Large intestine (tissue), 3 donors: Measurements from ENCODE around the gene CEACAM18. TPM values are rescaled to one million over a fixed set of nuclear protein-coding genes. Genes with fewer than 3 reads are reported as not detected.
"Not testable (repeated sequence)": the region's sequence is repeated elsewhere in the genome, so short reads cannot be mapped to it uniquely, and the experiment has no call there.

ENCODE experiments used
- DNase-seq, 2 donors: peaks; one replicate each; pipeline versions ENCODE4 v3.0.0 to v3.0.0-alpha.2; 2013
- H3K27ac ChIP-seq: one replicate; pipeline ENCODE4 v1.5.1; 2013; ENCODE audit warnings: low read length
- H3K27me3 ChIP-seq: 2 replicates; pipeline ENCODE4 v1.6.1; 2013; ENCODE audit warnings: low read length; ENCODE audit not compliant: control insufficient read depth, insufficient read depth
- H3K36me3 ChIP-seq: 2 replicates; pipeline ENCODE4 v1.6.1; 2013; ENCODE audit warnings: low read length; ENCODE audit not compliant: control insufficient read depth, insufficient read depth
- H3K4me1 ChIP-seq: one replicate; pipeline ENCODE4 v1.6.1; 2013; ENCODE audit warnings: low read length; ENCODE audit not compliant: control insufficient read depth, insufficient read depth
- H3K4me3 ChIP-seq: one replicate; pipeline ENCODE4 v1.5.1; 2013; ENCODE audit warnings: low read length
- H3K9me3 ChIP-seq: one replicate; pipeline ENCODE4 v1.6.1; 2013; ENCODE audit warnings: mild to moderate bottlenecking, low read depth, low read length, moderate library complexity; ENCODE audit not compliant: control insufficient read depth
- WGBS: methylation state at CpG from one replicate; pipeline ENCODE4 v1.1.5; 2013; ENCODE audit warnings: low lambda C conversion rate; ENCODE audit not compliant: insufficient coverage; 5-methylcytosine and 5-hydroxymethylcytosine counted together
- polyA plus RNA-seq: library from polyadenylated mRNA; unstranded; fragments of 120-200 nt; gene quantifications from one replicate; pipeline ENCODE4 v1.2.1, GENCODE V29; 2013

The CEACAM18 gene
- polyA plus RNA-seq, 1 donor, result 3.5 TPM

DNA sequence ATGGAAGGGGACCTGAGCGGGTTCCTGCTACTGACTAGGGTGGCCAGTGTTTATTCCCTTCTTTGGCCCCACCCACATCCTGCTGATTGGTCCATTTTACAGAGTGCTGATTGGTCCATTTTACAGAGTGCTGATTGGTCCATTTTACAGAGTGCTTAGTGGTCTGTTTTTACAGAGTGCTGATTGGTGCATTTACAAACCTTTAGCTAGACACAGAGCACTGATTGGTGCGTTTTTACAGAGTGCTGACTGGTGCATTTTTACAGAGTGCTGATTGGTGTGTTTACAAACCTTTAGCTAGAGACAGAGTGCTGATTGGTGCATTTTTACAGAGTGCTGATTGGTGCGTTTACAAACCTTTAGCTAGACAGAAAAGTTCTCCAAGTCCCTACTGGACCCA lies 30.8 kb upstream of the CEACAM18 start:
- H3K4me3 ChIP-seq, H3K9me3 ChIP-seq, DNase-seq, H3K36me3 ChIP-seq, H3K4me1 ChIP-seq, H3K27ac ChIP-seq, H3K27me3 ChIP-seq: not testable (repeated sequence)
- WGBS, result 83% methylated on average over 1 of the region's 3 CpGs

DNA sequence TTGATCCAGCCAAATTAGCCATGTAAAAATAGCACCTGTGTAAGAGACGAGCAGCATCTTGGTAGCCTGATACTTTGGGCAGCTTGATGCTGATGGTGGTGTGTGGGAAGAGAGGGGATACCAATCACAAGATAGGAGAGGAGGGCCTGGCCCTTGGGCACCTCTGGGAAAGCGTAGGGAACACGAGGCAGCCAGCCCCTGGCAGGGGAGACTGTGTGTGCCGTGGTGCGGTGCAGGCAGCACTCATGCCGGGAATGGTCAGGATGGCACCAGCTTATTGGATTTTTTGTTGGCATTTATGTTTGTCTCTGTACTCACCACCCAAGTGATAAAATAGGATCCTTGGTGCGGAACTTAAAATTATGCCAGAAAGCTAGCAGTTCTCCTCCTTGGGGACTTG lies 30.3 kb upstream of the CEACAM18 start:
- Histone ChIP-seq H3K9me3 (no peaks in the 10 kb centered on the region), H3K36me3 (no peaks in the 10 kb centered on the region), H3K4me3 (no peak overlapping the region), H3K27me3 (no peaks in the 10 kb centered on the region), H3K27ac (no peak overlapping the region), H3K4me1 (no peaks in the 10 kb centered on the region)
- DNase-seq, result no peak
- WGBS, result 100% methylated on average over 1 of the region's 7 CpGs

DNA sequence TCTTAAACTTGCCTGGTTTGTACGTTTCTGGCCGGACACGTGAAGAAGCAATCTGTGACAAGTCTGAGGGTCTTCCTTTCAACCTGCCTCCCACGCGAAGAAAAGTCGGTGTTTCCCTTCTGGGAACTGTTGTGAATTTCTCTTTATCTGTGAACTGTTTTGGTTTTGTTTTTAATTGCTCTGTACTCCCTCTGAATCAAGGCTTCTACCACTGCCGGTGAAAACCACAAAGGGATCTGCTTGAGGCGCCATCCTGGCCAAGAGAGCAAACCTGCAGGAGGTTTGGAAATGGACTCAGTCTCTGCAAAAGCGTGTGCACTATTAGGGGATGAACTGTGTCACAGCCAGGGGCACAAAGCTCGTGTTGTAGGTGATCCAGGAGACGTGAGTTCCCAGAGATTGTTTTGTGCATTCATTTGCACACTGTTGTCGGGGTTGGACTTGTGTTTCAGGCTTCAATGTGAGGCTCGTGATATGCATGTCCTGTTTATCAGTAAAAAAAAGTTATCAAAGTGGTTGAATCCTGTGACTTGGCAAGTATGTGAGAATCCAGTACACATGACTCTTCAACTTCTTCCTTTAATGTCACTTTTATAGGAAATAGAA lies 29.8 kb upstream of the CEACAM18 start:
- Histone ChIP-seq H3K27me3 (no peaks in the 10 kb centered on the region), H3K4me1 (no peaks in the 10 kb centered on the region), H3K9me3 (no peaks in the 10 kb centered on the region), H3K4me3 (no peak overlapping the region), H3K36me3 (no peaks in the 10 kb centered on the region), H3K27ac (no peak overlapping the region)
- DNase-seq, result no peak
- 100% methylated on average over 2 of the region's 13 CpGs for WGBS

DNA sequence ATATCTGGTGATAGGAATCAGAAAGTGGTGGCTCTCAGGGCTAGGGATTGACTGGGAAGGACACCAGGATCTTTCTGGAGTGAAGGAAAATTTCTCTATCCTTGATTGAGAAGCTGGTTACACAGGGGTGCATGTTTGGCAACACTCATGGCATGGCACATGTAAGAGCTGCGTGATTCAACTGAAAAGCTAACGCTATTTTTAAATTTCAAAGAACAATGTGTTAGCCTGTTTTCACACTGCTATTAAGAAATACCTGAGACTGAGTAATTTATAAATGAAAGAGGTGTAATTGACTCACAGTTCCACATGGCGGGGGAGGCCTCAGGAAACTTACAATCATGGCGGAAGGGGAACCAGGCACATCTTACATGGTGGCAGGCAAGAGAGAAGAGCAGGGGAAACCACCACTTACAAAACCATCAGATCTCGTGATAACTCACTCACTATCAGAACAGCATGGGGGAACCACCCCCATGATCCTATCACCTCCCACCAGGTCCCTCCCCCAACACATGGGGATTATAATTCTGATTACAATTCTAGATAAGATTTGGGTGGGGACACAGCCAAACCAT lies 27.5 kb upstream of the CEACAM18 start:
- no CpG with 5 or more reads among the region's 5 CpGs for WGBS
- no peaks in the 10 kb centered on the region for H3K9me3 ChIP-seq
- no peak for DNase-seq
- H3K27ac ChIP-seq, result no peak overlapping the region
- no peaks in the 10 kb centered on the region for H3K4me1 ChIP-seq
- H3K4me3 ChIP-seq, result no peak overlapping the region
- H3K36me3 ChIP-seq, result no peaks in the 10 kb centered on the region
- no peaks in the 10 kb centered on the region for H3K27me3 ChIP-seq

DNA sequence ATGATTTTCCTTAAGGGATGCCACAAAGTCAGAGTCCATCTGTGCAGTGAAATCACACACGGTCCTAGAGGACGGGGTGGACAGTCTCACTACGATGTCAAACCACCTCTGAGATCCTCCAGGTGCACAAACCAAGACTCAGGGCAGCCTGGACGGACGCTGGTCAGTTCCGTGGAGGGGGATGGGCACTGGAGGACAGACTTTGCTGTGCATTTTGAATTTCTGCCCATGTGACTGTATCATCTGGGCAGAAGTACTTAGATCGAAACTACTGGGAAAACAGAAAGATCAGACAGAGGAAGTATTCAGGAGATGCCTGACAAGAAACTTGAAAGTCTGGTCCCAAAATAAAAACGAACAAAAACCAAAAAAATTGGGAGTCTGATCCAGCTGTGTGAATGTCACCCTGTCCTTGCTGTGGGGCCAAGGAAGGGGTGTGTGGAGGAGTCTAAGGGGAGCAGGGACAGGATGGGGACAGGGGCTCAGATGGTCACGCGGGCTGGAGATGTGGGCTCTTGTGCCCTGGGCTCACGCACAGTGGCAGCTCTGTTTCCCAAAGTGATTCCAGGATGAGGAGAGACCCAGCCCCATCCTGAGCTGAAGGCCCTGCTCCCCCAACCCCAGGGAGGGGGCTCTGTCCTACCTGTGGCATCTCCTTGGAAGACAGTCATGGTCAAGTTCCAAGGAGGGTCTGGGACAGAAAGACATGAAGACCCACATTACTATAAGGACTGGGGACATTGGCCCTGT lies 21.6 kb upstream of the CEACAM18 start:
- Histone ChIP-seq H3K27ac (no peak overlapping the region), H3K27me3 (no peaks in the 10 kb centered on the region), H3K9me3 (peaks cover 2% of the 10 kb centered on the region), H3K4me1 (no peaks in the 10 kb centered on the region), H3K4me3 (no peak overlapping the region), H3K36me3 (no peaks in the 10 kb centered on the region)
- 80% methylated on average over 1 of the region's 11 CpGs for WGBS
- no peak for DNase-seq

GRCh38 chr19:51457351-51458013 lies 20.9 kb upstream of the CEACAM18 start:
- 50% methylated on average over 1 of the region's 11 CpGs for WGBS
- Histone ChIP-seq H3K27ac (no peak overlapping the region), H3K27me3 (peaks cover 4% of the 10 kb centered on the region)

DNA sequence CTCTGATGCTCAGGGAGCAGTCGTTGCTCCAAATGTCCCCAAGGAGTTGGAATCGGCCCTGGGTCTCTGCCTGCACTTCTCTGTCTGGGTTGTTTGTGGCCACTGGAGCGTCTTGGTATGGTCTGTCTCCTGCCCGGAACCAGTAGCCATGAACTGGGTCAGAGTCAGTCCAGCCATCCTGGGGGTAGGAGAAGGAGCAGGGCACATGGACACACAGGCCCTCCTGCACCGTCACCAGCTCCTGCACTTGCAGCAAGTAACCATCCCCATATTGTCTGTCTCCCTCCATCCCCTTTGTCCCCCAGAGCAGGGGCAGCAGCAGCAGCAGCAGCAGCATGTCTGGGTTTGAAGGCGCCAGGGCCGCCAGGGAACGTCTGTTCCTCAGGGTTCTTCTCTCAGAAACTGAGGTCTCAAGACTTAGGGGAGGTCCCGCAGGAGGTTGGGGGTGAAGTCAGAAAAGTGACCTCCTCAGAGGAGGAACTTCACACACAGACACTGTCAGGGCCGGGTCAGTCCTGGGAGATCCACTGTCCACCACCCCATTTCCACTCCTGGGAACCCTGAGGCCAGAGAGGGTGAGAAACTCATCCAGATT lies 20.2 kb upstream of the CEACAM18 start, which contains the start of gene SIGLEC8:
Gene SIGLEC8, minus strand, starts transcription at position 404 of the 595 bp plus-strand sequence. Its CDS starts 67 bp downstream, at position 337.
- Histone ChIP-seq H3K9me3 (peaks cover 2% of the 10 kb centered on the region), H3K36me3 (no peaks in the 10 kb centered on the region), H3K4me1 (no peaks in the 10 kb centered on the region), H3K27ac (no peak within 1 kb of the TSS), H3K4me3 (no peak within 1 kb of the TSS), H3K27me3 (peaks cover 10% of the 10 kb centered on the region)
- DNase-seq, result no peak
- no CpG with 5 or more reads among the region's 10 CpGs for WGBS

More at GRCh38 chr19:51457351-51458013, 20.9 kb upstream of the CEACAM18 start:
- DNase-seq, result no peak
- H3K36me3 ChIP-seq, result no peaks in the 10 kb centered on the region
- no peak overlapping the region for H3K4me3 ChIP-seq
- peaks cover 2% of the 10 kb centered on the region for H3K9me3 ChIP-seq
- H3K4me1 ChIP-seq, result no peaks in the 10 kb centered on the region

DNA sequence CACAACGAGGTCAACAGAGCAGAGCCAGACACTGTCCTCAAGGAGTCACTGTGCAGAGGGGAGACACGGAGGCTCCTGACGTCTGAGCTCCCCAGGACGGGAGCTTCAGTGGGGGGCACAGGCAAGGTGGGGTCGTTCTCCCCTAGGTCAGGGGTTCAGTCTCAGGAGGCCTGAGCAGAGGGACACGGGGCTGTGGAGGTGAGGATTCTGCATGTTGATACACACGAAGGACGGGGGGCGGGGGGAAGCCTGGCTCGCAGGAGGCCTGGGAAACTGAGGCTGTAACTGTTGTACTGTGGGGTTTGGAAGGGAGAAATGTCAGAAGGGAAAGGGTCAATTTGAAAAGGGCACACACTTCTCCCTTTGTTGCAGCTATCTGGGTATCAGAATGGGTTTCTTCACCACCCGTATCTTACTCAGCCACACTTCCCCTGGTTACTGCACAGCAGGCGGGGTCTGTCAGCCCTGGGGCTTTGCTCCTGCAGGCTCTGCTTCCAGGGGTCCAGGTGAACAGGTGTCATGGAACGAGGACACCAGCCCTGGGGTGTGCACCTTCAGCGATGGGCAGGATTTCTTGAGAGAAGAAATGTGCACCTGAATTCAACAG lies 19.3 kb upstream of the CEACAM18 start:
- Histone ChIP-seq H3K27me3 (peaks cover 13% of the 10 kb centered on the region), H3K36me3 (no peaks in the 10 kb centered on the region), H3K4me1 (no peaks in the 10 kb centered on the region), H3K27ac (no peak overlapping the region), H3K4me3 (no peak overlapping the region), H3K9me3 (peaks cover 2% of the 10 kb centered on the region)
- WGBS, result no CpG with 5 or more reads among the region's 14 CpGs
- DNase-seq, result no peak

- DNase-seq, result peak in 1 of 2 donors; percentile 39
- Histone ChIP-seq H3K4me3 (peak overlapping the region; percentile 21), H3K27ac (no peak overlapping the region), H3K36me3 (no peaks in the 10 kb centered on the region), H3K4me1 (no peaks in the 10 kb centered on the region), H3K9me3 (peaks cover 2% of the 10 kb centered on the region), H3K27me3 (peaks cover 13% of the 10 kb centered on the region)
- WGBS, result no CpG with 5 or more reads among the region's 13 CpGs
Measured at GRCh38 chr19:51460164-51460992, 18.0 kb upstream of the CEACAM18 start.
